ENCODE measurements around the gene ATP6V0E2.
"Not testable (repeated sequence)": the region's sequence is repeated elsewhere in the genome, so short reads cannot be mapped to it uniquely, and the experiment has no call there.

Gene ATP6V0E2

DNA sequence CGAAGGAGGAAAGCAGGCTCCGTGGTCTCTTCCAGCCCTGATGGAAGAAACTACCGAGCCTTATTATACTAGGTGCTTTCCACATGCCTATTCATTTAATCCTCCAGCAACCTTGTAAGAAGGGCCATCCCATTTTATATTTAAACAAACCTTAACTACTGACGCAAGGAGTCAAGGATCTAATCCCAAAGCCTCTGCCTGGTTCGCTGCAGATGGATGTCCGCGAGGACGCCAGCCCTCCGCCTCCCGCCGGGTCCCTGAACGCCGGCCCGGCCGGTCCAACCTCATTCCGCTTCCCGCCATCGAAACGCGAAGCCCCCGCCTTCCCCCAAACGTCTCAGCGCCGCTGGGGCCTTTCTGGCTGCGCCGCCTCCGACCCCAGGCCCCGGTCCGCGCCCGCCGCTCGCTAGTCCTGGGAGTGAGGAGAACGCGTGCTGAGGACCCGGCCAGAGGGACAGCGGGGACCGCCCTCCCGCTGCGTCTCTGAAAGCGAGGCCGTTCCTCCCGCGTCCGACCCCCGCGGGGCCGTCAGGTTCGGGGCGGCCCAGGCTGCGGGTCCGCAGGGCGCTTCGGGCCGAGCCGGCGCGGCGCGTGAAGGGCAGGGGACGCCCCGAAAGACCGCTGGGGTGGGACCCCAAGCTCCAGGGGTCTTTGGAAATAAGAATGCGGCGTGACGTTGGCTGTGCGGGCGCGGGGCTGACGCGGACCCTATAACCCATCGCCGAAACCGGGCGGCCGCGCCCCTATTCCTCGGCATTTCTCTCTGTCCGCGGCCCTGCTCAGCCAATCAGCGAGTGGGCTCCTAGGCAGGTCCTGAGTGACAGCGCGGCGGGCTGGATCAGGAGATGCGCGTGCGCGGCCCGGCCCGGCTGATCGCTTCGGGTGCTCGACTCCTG lies at the start of gene ATP6V0E2:
Gene ATP6V0E2 (plus strand): TSS at position 896 of the 896 bp plus-strand sequence. CDS start 97 bp downstream, outside the sequence.
- peak; percentile 96 for DNase-seq

DNA sequence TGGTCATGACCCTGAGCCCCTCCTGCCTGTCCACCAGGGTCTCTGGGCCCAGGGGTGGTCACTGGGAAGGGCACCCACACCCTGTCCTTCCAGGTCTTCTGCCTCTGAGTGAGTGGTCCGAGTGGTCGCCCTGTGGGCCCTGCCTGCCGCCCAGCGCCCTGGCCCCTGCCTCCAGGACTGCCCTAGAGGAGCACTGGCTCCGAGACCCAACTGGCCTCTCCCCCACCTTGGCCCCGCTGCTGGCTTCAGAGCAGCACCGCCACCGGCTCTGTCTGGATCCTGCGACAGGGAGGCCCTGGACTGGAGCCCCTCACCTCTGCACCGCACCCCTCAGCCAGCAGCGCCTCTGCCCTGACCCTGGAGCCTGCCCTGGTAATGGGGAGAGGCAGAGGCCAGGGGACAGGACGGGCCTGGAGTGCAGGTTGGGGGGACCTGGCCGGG lies 49.4 kb upstream of the ATP6V0E2 start:
- no peak for DNase-seq

DNA sequence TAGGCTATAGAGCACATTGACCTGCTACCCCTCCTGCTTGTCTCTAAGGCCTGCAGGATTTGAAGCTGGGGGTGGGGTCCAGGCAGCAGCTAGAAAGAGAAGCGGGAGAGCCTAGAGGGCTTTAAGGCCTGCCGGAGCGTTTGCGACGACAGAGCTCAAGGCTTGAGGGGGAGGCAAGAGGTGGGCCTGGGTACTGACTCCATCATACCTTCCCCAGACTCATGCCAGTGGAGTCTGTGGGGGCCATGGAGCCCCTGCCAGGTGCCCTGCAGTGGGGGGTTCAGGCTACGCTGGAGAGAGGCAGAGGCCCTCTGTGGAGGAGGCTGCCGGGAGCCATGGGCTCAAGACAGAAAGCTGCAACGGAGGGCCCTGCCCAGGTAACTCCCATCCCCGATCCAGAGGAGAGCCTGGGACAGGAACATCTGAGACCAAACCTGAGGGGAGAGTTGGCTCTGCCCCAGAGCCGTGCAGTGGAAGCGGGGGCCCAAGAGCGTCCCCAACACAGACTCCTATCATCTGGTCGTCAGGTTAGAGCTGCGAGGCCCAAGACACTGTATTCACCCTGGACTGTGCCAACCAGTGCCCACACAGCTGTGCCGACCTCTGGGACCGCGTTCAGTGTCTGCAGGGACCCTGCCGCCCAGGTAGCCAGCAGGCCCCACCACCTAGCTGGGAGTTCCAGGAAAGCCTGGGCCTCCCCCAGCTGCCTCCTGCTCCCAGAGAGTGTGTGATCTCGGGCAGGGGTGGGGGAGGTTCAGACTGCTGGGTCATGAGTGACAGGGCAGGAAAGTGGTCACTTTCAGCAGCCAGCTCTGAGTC lies 48.8 kb upstream of the ATP6V0E2 start:
- no peak for DNase-seq

DNA sequence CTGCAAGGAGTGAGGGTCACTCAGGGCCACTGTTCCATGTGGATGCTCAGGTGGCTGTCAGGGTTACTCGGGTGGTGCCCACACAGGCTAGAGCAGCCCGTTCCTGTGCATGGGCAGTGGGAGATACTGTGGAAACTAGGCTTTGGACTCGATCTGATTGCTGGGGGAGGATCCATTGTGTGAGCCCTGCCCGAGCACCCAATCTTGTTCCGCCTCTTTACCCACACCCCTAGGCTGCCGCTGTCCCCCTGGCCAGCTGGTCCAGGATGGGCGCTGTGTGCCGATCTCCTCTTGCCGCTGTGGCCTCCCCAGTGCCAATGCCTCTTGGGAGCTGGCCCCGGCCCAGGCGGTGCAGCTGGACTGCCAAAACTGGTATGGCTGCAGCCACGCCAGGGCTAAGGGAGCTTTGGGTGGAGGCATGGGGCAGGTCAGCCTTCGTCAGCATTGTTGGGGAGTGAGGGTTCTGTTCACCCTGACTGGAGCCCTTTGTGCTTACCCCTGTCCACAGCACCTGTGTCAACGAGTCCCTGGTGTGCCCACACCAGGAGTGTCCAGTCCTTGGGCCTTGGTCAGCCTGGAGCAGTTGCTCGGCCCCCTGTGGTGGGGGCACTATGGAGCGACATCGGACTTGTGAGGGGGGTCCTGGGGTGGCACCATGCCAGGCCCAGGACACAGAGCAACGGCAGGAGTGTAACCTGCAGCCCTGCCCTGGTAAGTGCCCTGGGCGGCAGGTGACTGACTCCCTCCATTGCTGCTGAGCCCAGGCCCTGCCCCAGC lies 48.0 kb upstream of the ATP6V0E2 start:
- no peak for DNase-seq

DNA sequence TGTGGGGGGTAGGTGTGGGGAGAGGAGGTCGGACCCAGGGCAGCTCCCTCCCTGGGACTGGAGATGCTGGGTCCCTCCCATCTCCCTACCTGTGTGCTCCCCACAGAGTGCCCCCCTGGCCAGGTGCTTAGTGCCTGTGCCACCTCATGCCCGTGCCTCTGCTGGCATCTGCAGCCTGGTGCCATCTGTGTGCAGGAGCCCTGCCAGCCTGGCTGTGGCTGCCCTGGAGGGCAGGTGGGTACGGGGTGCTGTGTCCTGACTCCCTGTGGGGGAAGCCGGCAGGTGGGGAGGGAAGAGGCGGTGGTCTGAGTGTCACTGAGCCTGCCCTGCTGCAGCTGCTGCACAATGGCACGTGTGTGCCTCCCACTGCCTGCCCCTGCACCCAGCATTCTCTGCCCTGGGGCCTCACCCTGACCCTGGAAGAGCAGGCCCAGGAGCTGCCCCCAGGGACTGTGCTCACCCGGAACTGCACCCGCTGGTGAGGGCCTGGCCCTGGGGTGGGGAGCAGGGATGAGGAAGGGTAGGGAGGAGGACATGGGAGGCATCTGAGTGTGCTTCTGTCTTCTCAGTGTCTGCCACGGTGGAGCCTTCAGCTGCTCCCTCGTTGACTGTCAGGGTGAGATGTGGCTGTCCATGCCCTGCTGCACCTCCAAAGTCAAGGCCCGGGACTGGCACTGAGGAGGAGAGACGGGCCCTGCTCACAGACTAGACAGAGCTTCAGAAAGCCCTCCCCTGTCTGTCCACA lies 47.3 kb upstream of the ATP6V0E2 start:
- no peak for DNase-seq

DNA sequence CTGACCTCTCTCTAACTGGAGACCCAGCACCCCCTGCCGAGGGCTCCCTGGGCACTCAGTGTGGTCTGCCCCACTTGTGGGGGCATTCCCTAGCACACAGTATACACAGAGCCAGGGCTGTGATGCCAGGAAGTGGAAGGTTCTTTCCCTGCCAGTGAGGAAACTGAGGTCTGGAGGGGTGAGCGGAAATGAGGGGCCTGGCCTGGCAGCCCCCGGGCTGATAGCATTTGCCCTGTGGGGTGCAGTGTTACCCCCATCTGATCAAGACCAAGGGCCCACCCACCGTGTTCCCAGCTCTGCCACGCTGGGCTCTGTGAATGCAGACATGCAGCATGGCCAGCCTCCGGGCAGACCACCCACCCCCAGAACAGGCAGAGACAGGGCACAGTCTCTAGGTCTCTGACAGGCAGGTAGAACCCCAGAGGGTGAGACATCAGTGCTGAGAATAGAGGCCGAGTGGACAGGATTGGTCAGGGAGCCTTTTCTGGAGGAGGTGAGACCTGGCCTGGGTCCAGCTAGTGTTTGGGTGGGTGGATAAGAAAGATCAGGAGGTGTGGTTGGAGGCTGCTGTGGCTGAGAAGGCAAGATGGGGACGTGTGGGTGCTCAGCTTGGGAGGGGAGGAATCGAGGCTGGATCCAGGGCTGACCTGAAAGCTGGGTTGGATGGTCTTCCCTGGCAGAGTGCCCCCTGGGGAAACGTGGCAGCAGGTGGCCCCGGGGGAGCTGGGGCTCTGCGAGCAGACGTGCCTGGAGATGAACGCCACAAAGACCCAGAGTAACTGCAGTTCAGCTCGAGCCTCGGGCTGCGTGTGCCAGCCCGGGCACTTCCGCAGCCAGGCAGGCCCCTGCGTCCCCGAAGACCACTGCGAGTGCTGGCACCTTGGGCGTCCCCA lies 46.4 kb upstream of the ATP6V0E2 start:
- DNase-seq: no peak

DNA sequence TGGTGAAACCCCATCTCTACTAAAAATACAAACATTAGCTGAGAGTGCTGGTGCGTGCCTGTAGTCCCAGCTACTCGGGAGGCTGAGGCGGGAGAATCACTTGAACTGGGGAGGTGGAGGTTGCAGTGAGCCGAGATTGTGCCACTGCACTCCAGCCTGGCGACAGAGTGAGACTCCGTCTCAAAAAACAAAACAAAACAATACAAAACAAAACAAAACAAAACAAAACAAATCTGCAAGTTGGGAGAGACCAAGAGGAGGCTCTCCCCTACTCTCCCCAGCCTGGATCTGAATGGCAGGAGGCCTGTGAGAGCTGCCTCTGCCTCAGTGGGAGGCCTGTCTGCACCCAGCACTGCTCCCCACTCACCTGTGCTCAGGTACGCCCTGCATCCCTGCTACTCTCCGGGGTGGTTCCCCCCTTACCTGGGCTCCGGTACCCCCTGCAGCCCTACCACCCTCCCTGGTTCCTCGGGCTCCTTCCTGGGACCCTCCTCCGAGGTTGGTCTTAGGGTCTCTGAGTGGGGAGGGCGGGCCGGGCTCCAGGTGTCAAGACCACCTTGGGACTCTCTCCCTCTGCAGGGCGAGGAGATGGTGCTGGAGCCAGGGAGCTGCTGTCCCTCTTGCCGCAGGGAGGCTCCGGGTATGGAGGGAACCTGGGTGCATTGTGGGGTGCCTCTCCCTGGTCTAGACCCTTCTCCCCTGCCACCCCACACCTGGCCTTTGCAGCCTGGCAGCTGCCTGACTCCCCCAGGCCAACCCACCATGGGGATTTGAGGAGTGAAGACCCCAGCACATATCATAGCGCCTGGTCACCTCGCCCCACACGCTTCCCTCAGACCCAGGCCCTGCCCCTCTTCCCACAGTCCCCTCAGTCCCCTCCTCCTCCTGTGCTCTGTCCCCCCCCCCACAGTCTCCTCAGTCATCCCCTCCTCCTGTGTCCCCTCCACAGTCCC lies 45.1 kb upstream of the ATP6V0E2 start:
- no peak for DNase-seq

DNA sequence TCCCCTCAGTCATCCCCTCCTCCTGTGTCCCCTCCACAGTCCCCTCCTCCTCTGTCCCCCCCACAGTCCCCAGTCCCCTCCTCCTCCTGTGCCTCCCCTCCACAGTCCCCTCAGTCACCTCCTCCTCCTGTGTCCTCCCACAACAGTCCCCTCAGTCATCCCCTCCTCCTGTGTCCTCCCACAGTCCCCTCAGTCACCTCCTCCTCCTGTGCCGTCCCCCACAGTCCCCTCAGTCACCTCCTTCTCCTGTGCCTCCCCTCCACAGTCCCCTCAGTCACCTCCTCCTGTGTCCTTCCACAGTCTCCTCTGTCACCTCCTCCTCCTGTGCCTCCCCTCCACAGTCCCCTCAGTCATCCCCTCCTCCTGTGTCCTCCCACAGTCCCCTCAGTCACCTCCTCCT lies 43.2 kb upstream of the ATP6V0E2 start:
- DNase-seq: not testable (repeated sequence)

DNA sequence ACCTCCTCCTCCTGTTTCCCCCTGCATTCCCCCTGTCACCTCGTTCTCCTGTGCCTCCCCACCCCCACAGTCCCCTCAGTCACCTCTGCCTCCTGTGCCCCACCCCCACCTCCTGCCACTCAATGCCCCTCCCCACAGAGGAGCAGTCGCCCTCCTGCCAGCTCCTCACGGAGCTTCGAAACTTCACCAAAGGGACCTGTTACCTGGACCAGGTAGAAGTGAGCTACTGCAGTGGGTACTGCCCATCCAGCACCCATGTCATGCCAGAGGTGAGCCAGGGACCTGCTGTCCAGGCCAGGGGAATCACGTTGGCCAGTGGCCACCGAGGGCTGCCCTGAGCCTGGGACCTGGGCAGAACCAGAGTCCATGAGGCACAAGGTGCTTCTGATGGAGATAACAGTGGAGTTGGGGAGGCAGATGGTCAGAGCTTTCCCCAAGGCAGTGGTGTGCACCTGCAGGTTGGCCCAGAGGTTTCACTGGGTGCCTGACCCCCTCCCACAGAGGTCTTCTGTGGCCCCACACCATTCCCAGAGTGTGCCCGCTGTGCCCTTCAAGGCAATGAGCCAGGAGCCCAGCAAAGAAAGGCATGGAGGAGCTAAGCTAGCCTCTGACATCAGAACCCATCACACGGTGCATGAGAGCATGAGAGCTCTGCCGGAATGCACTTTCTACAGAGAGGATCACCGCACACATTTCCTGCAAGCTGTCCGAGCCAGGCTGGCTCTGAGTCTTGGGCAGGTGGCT lies 42.6 kb upstream of the ATP6V0E2 start:
- DNase-seq: no peak

DNA sequence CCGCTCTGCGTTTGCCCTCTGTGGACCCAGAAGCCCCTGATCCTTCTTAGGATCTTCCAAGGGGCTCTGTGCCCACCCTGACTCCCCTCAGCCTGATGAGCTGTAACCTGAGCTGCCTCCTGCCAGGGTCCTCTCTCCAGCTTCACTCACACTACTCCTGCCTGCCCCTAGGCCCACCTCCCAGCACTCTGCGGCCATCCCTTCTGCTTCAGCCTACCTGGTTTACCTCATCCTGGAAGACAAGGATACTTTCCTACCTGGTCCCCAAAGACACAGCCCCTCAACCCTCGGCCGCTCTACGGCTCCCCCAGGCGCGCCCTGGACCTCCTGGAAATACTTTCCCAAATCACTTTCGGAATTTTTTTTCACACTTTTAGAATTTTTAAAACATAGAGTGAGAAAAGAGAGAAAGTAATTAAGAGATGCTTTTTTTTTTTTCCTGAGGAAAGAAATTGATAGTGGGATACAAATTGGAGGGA lies 42.0 kb upstream of the ATP6V0E2 start:
- no peak for DNase-seq

DNA sequence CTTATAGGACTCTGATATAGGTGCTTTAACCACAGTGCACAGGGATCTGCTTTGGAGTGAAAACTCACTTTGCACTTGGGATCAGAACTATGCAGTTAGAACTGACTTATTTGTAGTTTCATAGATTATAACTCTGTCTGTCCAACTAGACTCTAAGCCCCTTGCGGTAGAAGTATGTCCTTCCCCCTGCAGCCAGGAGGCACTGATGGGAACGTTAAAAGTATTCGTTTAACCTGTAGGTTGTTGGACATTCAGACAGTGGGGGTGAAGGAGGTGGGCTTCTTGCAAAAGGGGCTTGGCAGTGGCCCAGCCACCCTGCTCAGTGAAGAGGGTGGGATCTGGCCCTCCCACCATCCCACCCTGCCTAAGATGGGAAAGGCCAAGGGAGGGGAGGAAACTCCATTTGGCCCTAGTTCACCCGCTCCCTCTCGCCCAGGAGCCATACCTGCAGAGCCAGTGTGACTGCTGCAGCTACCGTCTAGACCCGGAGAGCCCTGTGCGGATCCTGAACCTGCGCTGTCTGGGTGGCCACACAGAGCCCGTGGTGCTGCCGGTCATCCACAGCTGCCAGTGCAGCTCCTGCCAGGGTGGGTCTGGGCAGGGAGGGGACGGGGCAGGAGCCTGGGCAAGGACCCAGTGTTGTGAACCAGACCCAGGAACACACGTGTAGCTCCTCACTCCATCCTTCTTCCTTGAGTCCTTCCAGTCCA lies 41.3 kb upstream of the ATP6V0E2 start:
- no peak for DNase-seq

DNA sequence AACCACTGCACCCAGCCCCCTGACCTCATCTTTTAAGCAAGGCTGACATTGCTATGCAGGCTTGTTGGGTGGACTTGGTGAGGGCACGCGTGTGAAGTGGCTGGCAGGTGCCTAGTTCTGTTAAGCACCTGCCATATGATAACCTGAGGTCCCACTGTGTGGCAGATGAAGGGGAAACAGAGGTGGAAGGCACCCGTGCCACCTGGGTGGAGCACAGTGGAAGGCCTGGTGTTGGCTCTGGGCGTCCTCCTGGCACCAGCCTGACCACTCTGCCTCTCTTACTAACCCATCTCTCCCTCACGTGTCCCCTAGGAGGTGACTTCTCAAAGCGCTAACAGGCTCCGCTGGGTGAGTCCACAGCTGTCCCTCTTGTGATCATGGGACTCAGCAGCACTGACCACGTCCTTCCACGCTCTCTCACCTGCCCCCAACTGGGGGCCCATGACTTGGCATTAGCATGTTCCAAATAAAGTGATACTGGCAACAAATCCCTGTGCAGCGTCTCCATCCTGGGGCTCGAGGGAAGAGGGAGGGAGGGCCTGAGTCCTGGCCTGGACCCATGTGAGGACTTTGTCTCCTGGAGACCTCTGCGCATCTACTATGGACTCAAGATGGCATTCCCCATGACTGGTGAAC lies 40.2 kb upstream of the ATP6V0E2 start:
- no peak for DNase-seq

DNA sequence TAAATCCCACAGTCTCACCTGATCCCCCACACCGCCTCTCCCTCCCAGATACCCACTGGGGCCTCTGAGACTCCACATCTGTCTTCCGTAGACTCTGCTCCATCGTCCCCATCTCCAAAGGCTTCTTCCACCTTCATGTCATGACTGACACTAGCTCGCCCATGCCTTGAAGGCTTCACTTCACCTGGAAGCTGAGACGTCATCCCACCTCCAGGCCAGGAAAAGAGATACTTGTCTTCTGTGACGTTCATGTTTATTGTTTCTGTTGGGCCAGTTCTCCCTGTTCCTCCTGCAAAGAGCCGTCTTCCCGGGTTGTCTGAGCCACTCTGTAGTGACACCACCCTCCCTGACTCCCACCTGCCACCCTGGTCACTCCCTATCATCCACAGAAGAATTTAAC lies 39.2 kb upstream of the ATP6V0E2 start:
- DNase-seq: no peak

DNA sequence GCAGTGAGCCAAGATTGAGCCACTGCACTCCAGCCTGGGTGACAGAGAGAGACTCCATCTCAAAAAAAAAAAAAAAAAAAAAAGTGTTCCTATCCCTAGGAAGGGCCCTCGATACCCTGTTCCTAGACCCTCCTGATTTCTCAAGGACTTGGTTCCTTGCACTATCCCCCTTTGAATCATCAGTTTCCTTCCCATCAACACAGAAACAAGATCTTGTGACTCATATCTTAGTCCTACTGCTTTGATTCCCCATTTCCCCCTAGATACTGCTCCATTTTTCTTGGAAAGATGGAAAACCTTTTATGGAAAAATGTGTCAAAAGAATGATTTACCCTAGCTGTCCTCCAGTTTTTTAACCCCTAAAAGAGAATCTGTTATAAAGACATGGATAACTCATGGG lies 37.3 kb upstream of the ATP6V0E2 start:
- no peak for DNase-seq

DNA sequence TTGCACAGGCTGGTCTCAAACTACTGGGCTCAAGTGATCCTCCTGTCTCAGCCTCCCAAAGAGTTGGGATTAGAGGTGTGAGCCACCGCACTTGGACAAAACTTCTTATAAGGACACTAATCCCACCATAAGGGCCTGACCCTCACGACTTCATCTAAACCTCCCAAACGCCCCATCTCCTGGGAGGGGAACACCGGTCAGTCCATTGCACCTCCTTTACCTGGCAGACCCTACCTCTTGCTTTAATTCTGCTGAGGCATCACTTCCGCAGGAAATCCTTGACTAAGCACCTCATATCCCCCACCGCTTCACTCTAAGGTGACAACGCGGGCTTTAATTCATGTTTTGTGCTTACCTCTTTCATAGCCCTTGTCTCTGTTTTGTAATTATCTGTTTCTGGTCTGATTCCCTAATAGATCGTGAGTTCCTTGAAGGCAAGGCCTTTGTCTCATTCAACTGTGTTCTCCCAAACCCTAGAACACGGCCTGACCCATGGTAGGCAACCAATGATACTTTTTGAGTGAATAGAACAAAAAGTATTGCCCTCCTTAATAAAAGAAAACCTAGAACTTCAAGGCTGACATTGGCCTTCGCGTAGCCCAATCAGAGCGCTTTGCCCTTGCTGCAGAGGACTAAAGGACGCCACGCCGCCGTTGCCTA lies 36.1 kb upstream of the ATP6V0E2 start:
- no peak for DNase-seq

DNA sequence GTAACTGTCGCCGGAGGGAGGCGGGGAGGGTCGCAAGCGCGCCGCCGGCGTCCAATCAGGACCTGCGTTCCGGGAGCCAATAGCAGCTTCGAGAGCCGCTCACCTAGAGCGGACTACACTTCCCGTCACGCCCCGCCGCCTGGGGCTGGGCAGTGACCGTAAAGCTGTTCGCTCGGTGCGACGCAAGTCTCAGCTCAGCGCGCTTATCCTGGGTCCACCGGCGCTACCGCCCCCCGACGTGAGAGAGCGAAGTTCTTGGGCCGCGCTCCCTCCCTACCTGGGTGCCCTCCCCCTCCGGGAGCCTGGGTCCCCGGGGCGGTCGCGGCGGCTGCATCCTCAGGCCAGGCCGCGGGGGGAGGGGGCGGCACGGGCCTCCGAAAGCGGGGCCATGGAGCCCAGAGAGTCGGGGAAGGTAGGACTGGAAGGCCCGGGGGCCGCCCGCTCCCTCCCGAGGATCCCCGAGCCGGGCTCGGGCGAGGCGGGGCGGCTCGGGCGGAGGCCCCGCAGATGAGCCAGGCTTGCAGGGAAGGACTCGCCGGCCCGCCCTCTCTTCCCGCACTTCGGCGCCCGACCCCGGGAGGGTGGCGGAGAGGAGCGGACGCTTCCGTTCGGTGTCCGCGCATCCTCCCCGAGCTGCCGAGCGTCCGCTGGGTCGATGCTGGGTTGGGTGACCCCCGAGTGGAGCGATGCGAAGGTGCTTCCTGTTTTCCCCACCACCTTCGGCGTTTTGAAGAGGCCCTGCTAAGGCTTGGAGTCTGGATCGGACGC lies 35.4 kb upstream of the ATP6V0E2 start, which contains the start of gene ZNF862:
Gene ZNF862 (plus strand): TSS at position 152 of the 768 bp plus-strand sequence. CDS start 237 bp downstream, at position 389.
- peak; percentile 99 for DNase-seq

Data from NCI-H345 (cell line).